WTC11 (cell line): ENCODE data around the gene QRSL1. TPM values are rescaled to one million over a fixed set of nuclear protein-coding genes. Genes with fewer than 3 reads are reported as not detected.

ENCODE experiments used
- ATAC-seq: fragments of 200-7000 bp; cut with Tn5 transposase; 2 replicates; pipeline ENCODE4 v1.10.0; 2021; ENCODE audit warnings: mild to moderate bottlenecking, moderate library complexity
- CTCF ChIA-PET: fragments of 300-600 bp; sonication (Branson Sonifier 250); formaldehyde crosslinking; loops from one replicate; lab custom pipeline; 2021; ENCODE audit warnings: antibody characterized with exemption; lab: Charles Lee
- POLR2A ChIA-PET: fragments of 350-600 bp; sonication (Branson Sonifier 250); formaldehyde crosslinking; loops from one replicate; lab custom pipeline; 2021; ENCODE audit warnings: antibody characterized with exemption; lab: Charles Lee
- DNase-seq: peaks from one replicate; pipeline ENCODE4 v3.0.0; 2021; ENCODE audit warnings: low spot score
- H3K27ac Mint-ChIP-seq: 2 replicates; pipeline ENCODE4 v1.8.0; 2021; ENCODE audit warnings: mixed read lengths
- H3K27me3 Mint-ChIP-seq: 2 replicates; pipeline ENCODE4 v1.8.0; 2021; ENCODE audit warnings: low read depth, mild to moderate bottlenecking, moderate library complexity, mixed read lengths
- H3K36me3 Mint-ChIP-seq: 2 replicates; pipeline ENCODE4 v1.8.0; 2021; ENCODE audit warnings: mixed read lengths
- H3K4me1 Mint-ChIP-seq: 2 replicates; pipeline ENCODE4 v1.8.0; 2022; ENCODE audit warnings: mixed read lengths
- H3K4me3 Mint-ChIP-seq: 2 replicates; pipeline ENCODE4 v1.8.0; 2021; ENCODE audit warnings: mild to moderate bottlenecking, moderate library complexity, mixed read lengths
- H3K9me3 Mint-ChIP-seq: 2 replicates; pipeline ENCODE4 v1.8.0; 2021; ENCODE audit warnings: mixed read lengths
- AFF4 ChIP-seq: sonication (generic); formaldehyde crosslinking; IDR thresholded peaks from 2 replicates; pipeline ENCODE4 v1.8.1; 2023; ENCODE audit warnings: mild to moderate bottlenecking, missing genetic modification reagents, borderline replicate concordance
- AR ChIP-seq: fragments of 250-450 bp; sonication (Bioruptor Pico); IDR thresholded peaks from 2 replicates; pipeline ENCODE4 v1.9.0; 2021; ENCODE audit warnings: mild to moderate bottlenecking
- ERG ChIP-seq: fragments of 250-450 bp; sonication (Bioruptor Pico); IDR thresholded peaks from 2 replicates; pipeline ENCODE4 v1.8.0; 2021; ENCODE audit warnings: mild to moderate bottlenecking
- ESRRA ChIP-seq: sonication (generic); formaldehyde crosslinking; IDR thresholded peaks from 2 replicates; pipeline ENCODE4 v1.8.1; 2022; ENCODE audit warnings: mild to moderate bottlenecking, missing genetic modification reagents, borderline replicate concordance
- FOXK1 ChIP-seq: sonication (generic); formaldehyde crosslinking; IDR thresholded peaks from 2 replicates; pipeline ENCODE4 v1.8.0; 2022; ENCODE audit warnings: mild to moderate bottlenecking, moderate library complexity, missing genetic modification reagents
- GRHL2 ChIP-seq: fragments of 250-450 bp; sonication (Bioruptor Pico); IDR thresholded peaks from 2 replicates; pipeline ENCODE4 v1.8.0; 2022; ENCODE audit warnings: mild to moderate bottlenecking, moderate library complexity; ENCODE audit not compliant: insufficient replicate concordance, severe bottlenecking
- HMGXB4 ChIP-seq: sonication (generic); formaldehyde crosslinking; IDR thresholded peaks from 2 replicates; pipeline ENCODE4 v1.8.1; 2023; ENCODE audit warnings: mild to moderate bottlenecking, moderate library complexity, missing genetic modification reagents
- IRF2 ChIP-seq: sonication (generic); formaldehyde crosslinking; IDR thresholded peaks from 2 replicates; pipeline ENCODE4 v1.8.0; 2022; ENCODE audit warnings: low read depth, missing genetic modification reagents, borderline replicate concordance
- KAT7 ChIP-seq: sonication (generic); formaldehyde crosslinking; IDR thresholded peaks from 2 replicates; pipeline ENCODE4 v1.8.1; 2023; ENCODE audit warnings: missing genetic modification reagents, mild to moderate bottlenecking, borderline replicate concordance
- MLX ChIP-seq: sonication (generic); formaldehyde crosslinking; IDR thresholded peaks from 2 replicates; pipeline ENCODE4 v1.8.1; 2023; ENCODE audit warnings: mild to moderate bottlenecking, missing genetic modification reagents, moderate library complexity
- MXD4 ChIP-seq: fragments of 250-450 bp; sonication (Bioruptor Pico); IDR thresholded peaks from 2 replicates; pipeline ENCODE4 v1.8.0; 2021; ENCODE audit warnings: mild to moderate bottlenecking, moderate library complexity, borderline replicate concordance
- MYBL2 ChIP-seq: sonication (generic); formaldehyde crosslinking; IDR thresholded peaks from 2 replicates; pipeline ENCODE4 v1.8.1; 2023; ENCODE audit warnings: mild to moderate bottlenecking, moderate library complexity, missing genetic modification reagents
- NFATC4 ChIP-seq: fragments of 250-450 bp; sonication (Bioruptor Pico); IDR thresholded peaks from 2 replicates; pipeline ENCODE4 v1.9.0; 2021; ENCODE audit warnings: mild to moderate bottlenecking
- OVOL2 ChIP-seq: fragments of 250-450 bp; sonication (Bioruptor Pico); IDR thresholded peaks from 2 replicates; pipeline ENCODE4 v1.9.0; 2021; ENCODE audit warnings: mild to moderate bottlenecking, borderline replicate concordance
- RORB ChIP-seq: fragments of 250-450 bp; sonication (Bioruptor Pico); IDR thresholded peaks from 2 replicates; pipeline ENCODE4 v1.9.0; 2021; ENCODE audit warnings: mild to moderate bottlenecking
- TCF7 ChIP-seq: sonication (generic); formaldehyde crosslinking; IDR thresholded peaks from 2 replicates; pipeline ENCODE4 v1.8.0; 2022; ENCODE audit warnings: mild to moderate bottlenecking, low read depth, missing genetic modification reagents, moderate library complexity
- ZBTB21 ChIP-seq: sonication (generic); formaldehyde crosslinking; IDR thresholded peaks from 2 replicates; pipeline ENCODE4 v1.8.1; 2023; ENCODE audit warnings: mild to moderate bottlenecking, missing genetic modification reagents, borderline replicate concordance
- ZNF121 ChIP-seq: sonication (generic); formaldehyde crosslinking; IDR thresholded peaks from 2 replicates; pipeline ENCODE4 v1.8.0; 2023; ENCODE audit warnings: missing genetic modification reagents
- ZNF138 ChIP-seq: sonication (generic); formaldehyde crosslinking; conservative IDR thresholded peaks from 2 replicates; pipeline ENCODE4 v1.8.1; 2022; ENCODE audit warnings: mild to moderate bottlenecking, moderate library complexity, missing genetic modification reagents
- ZNF281 ChIP-seq: sonication (generic); formaldehyde crosslinking; IDR thresholded peaks from 2 replicates; pipeline ENCODE4 v1.8.0; 2023; ENCODE audit warnings: mild to moderate bottlenecking, missing genetic modification reagents
- total RNA-seq: library from RNA; stranded (reverse); gene quantifications from 3 replicates; pipeline ENCODE4 v1.2.3, GENCODE V29; 2021
- TF ChIP-seq, protein P1 (sequence below): fragments of 200-600 bp; IDR thresholded peaks from 2 replicates; pipeline ENCODE4 v1.8.0; 2022; ENCODE audit warnings: antibody characterized with exemption
- TF ChIP-seq, protein P2 (sequence below): fragments of 250-450 bp; sonication (Bioruptor Pico); IDR thresholded peaks from 2 replicates; pipeline ENCODE4 v1.9.0; 2021; ENCODE audit warnings: mild to moderate bottlenecking

QRSL1 gene
- total RNA-seq, 1 experiment from 2014 or later: 17.7 TPM

GRCh38 chr6:106667022-106667402 lies 37.6 kb downstream of the QRSL1 start (continued):
- no peak for TF ChIP-seq AFF4
- TF ChIP-seq, protein P1, sequence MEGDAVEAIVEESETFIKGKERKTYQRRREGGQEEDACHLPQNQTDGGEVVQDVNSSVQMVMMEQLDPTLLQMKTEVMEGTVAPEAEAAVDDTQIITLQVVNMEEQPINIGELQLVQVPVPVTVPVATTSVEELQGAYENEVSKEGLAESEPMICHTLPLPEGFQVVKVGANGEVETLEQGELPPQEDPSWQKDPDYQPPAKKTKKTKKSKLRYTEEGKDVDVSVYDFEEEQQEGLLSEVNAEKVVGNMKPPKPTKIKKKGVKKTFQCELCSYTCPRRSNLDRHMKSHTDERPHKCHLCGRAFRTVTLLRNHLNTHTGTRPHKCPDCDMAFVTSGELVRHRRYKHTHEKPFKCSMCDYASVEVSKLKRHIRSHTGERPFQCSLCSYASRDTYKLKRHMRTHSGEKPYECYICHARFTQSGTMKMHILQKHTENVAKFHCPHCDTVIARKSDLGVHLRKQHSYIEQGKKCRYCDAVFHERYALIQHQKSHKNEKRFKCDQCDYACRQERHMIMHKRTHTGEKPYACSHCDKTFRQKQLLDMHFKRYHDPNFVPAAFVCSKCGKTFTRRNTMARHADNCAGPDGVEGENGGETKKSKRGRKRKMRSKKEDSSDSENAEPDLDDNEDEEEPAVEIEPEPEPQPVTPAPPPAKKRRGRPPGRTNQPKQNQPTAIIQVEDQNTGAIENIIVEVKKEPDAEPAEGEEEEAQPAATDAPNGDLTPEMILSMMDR: no peak
- no peak for TF ChIP-seq TCF7
- no peak for TF ChIP-seq ZBTB21
- no peak for TF ChIP-seq FOXK1 (CRISPR knock-in tag)
- TF ChIP-seq ZNF121 (CRISPR knock-in tag): no peak
- no peak for TF ChIP-seq HMGXB4 (CRISPR knock-in tag)
- TF ChIP-seq ZNF281 (CRISPR knock-in tag): no peak

- Mint-ChIP-seq H3K27me3 (no peaks in the 10 kb centered on the region), H3K27ac (no peak overlapping the region), H3K9me3 (peaks cover 8% of the 10 kb centered on the region), H3K36me3 (peaks cover 15% of the 10 kb centered on the region), H3K4me1 (peaks cover 45% of the 10 kb centered on the region), H3K4me3 (no peak overlapping the region)
- TF ChIP-seq RORB (CRISPR knock-in tag): no peak
- TF ChIP-seq ZNF121 (CRISPR knock-in tag): no peak
- TF ChIP-seq ESRRA (CRISPR knock-in tag): no peak
- no peak for TF ChIP-seq ZNF138 (CRISPR knock-in tag)
- TF ChIP-seq NFATC4 (CRISPR knock-in tag): no peak
- TF ChIP-seq MXD4 (CRISPR knock-in tag): no peak
- TF ChIP-seq, protein P2, sequence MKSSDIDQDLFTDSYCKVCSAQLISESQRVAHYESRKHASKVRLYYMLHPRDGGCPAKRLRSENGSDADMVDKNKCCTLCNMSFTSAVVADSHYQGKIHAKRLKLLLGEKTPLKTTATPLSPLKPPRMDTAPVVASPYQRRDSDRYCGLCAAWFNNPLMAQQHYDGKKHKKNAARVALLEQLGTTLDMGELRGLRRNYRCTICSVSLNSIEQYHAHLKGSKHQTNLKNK (CRISPR knock-in tag): no peak
- TF ChIP-seq IRF2 (CRISPR knock-in tag): no peak
- TF ChIP-seq AR (CRISPR knock-in tag): no peak
- no peak for TF ChIP-seq ERG
- no peak for TF ChIP-seq MYBL2 (CRISPR knock-in tag)
- TF ChIP-seq GRHL2 (CRISPR knock-in tag): no peak
- no peak for TF ChIP-seq OVOL2 (CRISPR knock-in tag)
- TF ChIP-seq KAT7 (CRISPR knock-in tag): no peak
- TF ChIP-seq MLX (CRISPR knock-in tag): no peak
- POLR2A ChIA-PET: interaction anchor here (0.7 kb wide), 1 partner anchor 309 kb away, joined by 3 read pairs; no protein-coding TSS in a partner anchor
- ATAC-seq (no peak), DNase-seq (no peak)
- CTCF ChIA-PET: interaction anchor here (0.9 kb wide), 1 partner anchor 309 kb away, joined by 5 read pairs; no protein-coding TSS in a partner anchor
Observed at GRCh38 chr6:106670236-106670635, 40.9 kb downstream of the QRSL1 start.
